NCI-H2029 treated with DMSO at 0.1 percent for 48 hours (cell line): ENCODE data around the gene YRDC.
"Not testable (repeated sequence)": the region's sequence is repeated elsewhere in the genome, so short reads cannot be mapped to it uniquely, and the experiment has no call there.

Experiments used
- DNase-seq: peaks from one replicate; lab custom pipeline; 2025; lab: John Stamatoyannopoulos, UW

Gene YRDC

DNA sequence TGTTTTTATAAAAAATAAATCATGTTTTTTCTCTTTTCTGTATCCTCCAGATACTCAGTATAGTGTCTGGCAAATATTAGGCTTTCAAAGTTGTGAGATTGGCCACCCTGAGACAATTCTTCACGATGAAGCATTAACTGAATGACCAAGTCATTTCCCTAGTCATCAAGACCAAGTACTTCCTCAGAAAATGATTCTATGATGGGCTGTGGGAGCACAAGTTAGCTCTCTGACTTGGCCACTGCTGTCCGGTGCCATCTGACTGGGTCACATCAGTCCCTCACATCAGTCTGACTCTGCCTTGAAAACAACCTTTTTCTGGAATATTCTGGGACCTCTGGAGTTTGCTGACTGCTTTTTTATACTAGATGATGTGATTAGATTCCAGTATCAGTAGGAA is 13.5 kb upstream of the YRDC start:
- no peak for DNase-seq

- peak; percentile 19 for DNase-seq
These were observed 9.5 kb upstream of the YRDC start for GRCh38 chr1:37817481-37817880.

DNA sequence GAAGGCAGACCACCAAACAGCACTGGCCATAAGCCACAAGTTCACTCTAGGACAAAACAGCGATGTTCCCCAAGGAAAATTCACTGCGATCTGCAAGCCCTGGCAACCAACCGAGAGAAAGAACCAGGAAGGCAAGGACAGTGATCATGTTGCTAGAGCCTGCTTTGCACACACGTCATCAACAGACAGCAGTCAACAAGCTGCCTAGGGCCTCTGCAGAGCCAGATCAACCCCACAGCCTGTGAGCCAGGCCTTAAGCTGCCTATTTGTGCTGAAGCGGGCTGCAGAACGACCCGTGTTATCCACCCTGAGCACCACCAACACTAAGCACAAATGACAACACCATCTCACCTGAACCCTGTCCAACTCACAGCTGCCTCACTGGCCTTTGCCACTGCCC is 6.2 kb upstream of the YRDC start:
- no peak for DNase-seq

- DNase-seq = no peak
These were observed 5.6 kb upstream of the YRDC start for GRCh38 chr1:37813529-37814145.

DNA sequence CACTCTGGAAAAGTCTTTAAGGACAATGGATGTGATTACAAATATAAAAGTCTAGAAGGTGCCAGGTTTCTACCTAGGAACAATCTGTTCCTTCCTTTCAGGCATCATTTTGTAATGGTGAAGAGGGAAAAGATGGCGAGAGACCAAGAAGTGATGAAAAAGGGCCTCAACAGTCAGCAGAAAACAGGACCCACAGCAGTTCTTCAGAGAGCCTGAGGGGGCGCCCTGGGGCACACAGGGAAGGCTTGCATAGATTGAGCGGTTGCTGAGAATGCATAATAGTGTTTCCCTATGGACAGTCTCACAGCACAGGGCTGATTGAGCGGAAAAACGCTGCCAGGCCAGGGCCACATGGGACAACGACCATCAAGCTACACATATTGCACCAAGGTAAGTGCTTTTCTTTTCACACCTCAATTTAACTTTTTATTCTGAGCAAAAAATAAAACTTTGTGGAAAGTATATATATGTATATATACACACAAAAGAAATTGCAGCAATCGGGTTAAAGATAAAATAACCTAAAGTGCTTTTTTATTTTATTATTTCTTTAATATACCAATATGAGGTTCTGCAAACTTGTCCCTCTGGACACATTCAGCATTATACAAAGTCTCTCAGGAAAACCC is 3.1 kb upstream of the YRDC start:
- peak; percentile 91 for DNase-seq

GRCh38 chr1:37809942-37810341 is 1.9 kb upstream of the YRDC start:
- no peak for DNase-seq

- DNase-seq = peak; percentile 95
These were observed 636 bp upstream of the YRDC start for GRCh38 chr1:37808369-37809319.

DNA sequence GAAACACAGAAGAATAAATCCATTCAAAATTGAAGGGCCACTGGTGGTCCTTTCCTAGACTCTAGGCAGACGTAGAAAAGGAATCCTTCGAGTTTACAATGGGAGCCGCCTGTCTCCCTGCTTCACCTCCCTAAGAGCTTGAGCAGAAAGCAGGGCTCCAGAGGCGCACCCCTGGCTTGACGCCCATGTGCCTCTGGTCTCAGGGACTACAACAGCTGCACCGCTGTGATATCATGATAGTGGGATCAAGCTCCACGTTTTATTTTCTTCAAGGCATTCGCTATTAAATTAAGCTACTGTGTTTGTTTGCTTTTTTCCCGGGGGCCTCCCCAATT is 821 bp downstream of the YRDC start:
- no peak for DNase-seq

DNA sequence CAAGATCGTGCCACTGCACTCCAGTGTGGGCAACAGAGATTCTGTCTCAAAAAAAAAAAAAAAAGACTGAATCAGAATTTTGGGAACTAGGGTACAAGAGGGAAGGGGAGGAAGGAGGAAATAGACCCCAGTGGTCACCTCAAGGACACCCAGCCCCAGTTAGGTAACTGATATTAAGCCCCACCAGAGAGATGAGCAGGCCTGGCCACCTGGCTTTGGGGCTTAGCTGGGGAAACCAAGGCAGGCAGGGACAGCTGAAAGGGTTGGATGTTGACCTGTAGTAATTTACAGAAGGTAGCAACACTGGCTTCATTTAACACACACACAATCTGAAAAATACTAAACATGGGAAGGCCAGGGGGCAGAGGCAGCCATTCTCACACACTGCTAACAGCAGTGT is 5.6 kb downstream of the YRDC start:
- no peak for DNase-seq

- DNase-seq = no peak
These were observed 10.2 kb downstream of the YRDC start for GRCh38 chr1:37797750-37798345.

DNA sequence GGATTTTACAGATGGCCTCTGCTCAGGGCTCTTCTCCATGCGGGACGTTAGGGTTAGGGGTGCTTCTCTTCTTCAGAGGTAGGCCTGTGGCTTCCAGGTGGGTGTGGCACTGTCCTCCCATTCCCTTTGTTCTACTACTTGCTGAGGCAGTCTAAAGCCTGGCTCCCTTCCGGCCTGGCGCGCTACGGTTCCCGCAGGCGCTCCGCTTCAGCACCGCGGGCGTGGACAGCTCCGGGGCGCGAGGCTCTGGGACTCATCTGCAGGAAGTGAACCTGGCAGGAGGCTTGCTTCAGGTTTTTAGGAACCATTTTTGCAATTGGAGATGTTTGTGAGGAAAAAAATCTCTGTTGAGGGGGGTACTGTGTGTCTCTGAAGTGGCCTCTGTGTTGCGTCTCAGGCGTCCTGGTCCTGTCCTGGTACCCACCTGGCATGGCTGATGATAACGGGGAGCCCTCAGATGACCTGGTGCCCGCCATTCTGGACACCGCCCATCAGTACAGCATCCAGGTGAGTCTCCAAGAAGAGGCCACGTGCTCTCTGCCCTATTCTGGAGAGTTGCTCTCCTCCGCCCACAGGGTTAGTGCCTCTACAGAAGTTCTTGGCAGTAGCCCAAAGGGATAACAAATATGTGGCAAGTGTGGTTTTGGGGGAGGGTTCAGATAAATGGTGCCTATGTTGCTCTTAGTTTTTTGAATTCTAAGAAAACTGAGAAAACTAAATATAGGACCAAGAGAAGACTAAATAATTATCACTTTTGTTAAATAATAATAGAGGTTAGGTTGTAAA is 12.5 kb downstream of the YRDC start:
- peak; percentile 50 for DNase-seq

DNA sequence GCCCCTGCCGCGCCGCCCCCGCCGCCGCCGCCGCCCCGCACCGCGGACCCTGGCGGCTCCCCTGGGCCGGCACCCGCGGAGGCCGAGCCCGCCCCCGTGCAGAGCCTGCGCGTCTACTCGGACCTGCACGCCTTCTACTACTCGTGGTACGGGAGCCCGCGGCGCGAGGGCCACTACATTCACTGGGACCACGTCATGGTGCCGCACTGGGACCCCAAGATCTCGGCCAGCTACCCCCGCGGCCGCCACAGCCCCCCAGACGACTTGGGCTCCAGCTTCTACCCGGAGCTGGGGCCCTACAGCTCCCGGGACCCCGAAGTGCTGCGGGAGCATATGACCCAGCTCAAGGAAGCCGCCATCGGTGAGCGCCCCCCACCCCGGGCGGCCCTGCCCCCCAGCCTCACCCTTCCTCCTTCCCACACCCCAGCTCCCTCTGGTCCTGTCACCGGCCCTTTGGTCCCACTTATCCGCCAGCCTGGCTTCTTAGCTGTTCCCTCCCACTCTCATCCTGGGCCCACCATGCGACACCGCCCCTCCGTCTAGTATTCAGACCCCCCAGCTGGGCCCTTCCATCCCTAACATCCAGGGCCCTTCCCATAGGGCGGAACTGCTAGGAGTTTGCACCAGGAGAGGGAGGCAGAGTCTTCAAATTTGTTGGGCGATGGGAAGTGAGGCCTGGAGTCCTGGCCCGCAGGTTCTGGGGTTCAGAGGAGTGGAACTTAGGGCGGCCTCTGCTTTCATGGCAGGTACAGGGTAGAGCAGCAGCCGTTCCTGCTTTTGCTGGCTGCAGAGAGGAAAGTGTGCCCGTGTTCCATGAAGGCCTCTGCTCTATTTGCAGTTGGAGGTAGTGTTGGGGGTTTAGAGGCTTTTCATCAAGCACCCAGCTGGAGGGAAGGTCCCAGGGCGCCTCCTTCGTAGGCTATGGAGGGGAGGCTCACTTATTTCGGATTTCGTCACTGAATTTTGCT is 13.4 kb downstream of the YRDC start:
- DNase-seq = no peak

GRCh38 chr1:37793773-37794371 is 14.1 kb downstream of the YRDC start, which contains the start of gene MANEAL:
Gene MANEAL, plus strand, starts transcription at chr1:37793847. Its CDS starts 336 bp downstream, at chr1:37794183.
- DNase-seq = peak; percentile 68

DNA sequence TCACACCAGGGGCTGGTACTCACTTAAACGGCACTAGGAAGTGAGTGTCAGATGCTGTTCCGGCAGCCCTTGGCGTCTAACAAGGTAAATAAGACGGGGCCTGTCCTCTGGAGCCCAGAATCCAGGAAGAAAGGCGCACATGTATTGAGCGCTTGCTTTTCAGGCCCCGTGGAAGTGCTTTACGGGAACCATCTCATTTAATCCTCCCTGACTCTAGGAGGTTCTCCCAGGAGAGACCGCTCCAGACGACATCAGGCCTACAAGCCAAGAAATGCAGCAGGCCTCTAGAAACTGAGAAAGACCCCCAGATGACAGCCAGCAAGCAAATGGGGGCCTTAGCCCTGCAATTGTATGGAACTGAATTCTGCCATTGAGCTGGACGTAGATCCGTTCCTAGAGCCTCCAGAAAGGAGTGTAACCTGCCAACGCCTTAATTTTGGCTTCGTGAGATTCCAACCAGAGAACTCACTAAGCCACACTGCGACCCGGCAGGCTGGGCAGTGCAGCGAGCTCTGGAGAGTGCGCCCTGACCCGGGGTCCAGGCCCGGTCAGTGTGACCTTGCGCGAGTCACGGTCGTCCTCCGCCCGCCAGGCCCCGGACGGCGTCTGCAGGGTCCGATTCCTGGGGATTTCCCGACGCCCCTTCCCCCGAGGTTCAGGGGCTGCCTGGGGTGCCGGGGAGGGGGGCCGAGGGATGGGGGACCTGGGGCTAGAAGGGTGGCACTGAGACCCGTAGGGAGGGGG is 14.9 kb downstream of the YRDC start:
- no peak for DNase-seq

- DNase-seq = no peak
These were observed 25.5 kb downstream of the YRDC start for GRCh38 chr1:37782491-37782890.

- no peak for DNase-seq
These were observed 29.4 kb downstream of the YRDC start for GRCh38 chr1:37778654-37779053.

- DNase-seq = no peak
These were observed 31.0 kb downstream of the YRDC start for GRCh38 chr1:37776946-37777516.

DNA sequence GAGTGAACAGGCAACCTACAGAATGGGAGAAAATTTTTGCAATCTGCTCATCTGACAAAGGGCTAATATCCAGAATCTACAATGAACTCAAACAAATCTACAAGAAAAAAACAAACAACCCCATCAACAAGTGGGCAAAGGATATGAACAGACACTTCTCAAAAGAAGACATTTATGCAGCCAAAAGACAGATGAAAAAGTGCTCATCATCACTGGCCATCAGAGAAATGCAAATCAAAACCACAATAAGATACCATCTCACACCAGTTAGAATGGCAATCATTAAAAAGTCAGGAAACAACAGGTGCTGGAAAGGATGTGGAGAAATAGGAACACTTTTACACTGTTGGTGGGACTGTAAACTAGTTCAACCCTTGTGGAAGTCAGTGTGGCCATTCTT is 36.6 kb downstream of the YRDC start:
- not testable (repeated sequence) for DNase-seq

- no peak for DNase-seq
These were observed 40.5 kb downstream of the YRDC start for GRCh38 chr1:37767488-37767887.
